GM12865 (cell line): ENCODE results near the gene FADS3.

Source experiments
- DNase-seq: peaks from one replicate; pipeline ENCODE4 v3.0.0; 2010; ENCODE audit warnings: low read depth
- H3K4me3 ChIP-seq: 2 replicates; pipeline ENCODE4 v1.5.1; 2011; ENCODE audit warnings: mild to moderate bottlenecking, low read depth, low read length, control low read depth
- TF ChIP-seq, protein P1 (sequence below): IDR thresholded peaks from 2 replicates; pipeline ENCODE4 v1.5.1; 2011; ENCODE audit warnings: low read length, control low read depth, low read depth, inconsistent platforms; ENCODE audit not compliant: insufficient read depth; ENCODE audit errors: missing control alignments

FADS3 gene

DNA sequence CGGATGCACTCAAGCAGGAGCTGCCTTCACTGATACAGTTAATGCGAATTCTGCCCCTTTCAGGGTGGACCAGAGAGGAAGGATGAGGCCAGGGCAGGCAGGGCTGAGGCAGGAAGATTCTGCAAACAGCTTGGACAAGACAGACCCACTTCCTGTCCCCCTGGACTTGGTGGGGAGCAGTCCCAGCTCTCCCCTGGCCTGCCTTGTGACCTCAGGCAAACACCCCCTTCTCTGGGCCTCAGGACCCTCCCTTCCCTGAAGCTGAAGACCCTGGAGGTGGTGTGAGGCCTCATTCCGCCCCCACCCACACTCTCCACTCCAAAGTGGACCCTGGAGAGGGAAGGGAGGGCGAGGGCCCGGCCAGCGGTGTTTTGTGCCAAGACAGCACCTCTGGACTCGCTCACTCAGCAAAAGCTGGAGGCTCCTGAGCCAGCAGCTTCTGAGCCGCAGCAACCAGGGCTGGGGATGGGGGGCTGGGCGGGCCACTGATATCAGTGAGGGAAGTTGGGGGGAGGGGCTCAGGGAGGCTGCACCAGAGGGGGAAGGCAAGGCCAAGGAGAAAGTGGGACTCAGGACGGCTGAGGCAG is 17.5 kb upstream of the FADS3 start:
- TF ChIP-seq, protein P1, sequence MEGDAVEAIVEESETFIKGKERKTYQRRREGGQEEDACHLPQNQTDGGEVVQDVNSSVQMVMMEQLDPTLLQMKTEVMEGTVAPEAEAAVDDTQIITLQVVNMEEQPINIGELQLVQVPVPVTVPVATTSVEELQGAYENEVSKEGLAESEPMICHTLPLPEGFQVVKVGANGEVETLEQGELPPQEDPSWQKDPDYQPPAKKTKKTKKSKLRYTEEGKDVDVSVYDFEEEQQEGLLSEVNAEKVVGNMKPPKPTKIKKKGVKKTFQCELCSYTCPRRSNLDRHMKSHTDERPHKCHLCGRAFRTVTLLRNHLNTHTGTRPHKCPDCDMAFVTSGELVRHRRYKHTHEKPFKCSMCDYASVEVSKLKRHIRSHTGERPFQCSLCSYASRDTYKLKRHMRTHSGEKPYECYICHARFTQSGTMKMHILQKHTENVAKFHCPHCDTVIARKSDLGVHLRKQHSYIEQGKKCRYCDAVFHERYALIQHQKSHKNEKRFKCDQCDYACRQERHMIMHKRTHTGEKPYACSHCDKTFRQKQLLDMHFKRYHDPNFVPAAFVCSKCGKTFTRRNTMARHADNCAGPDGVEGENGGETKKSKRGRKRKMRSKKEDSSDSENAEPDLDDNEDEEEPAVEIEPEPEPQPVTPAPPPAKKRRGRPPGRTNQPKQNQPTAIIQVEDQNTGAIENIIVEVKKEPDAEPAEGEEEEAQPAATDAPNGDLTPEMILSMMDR = no peak
- no peak for DNase-seq
- no peak overlapping the region for H3K4me3 ChIP-seq

GRCh38 chr11:61907871-61908729 is 16.8 kb upstream of the FADS3 start:
- TF ChIP-seq, protein P1 = no peak

DNA sequence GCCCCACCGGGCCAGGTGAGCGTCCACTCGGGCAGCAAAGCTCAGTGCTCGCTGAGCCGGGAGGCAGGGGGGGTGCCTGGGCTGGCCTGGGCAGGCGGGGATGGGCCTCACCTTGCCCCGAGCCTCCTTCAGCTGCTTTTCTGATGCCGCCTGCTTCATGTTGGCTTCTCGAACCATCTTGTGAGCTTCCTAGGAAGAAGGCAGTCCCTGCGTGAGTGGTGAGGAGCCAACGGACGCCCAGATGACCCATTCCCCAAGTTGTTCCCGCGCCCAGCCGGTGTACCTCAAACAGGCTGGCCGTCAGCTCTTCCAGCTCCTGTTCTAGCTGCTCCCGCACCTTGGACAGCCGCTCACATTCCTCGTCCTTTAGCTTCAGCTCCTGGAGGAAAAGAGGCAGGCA is 15.9 kb upstream of the FADS3 start:
- no peak for DNase-seq
- H3K4me3 ChIP-seq = no peak overlapping the region
- TF ChIP-seq, protein P1 = no peak

More at GRCh38 chr11:61907871-61908729, 16.8 kb upstream of the FADS3 start:
- DNase-seq = no peak
- no peak overlapping the region for H3K4me3 ChIP-seq

GRCh38 chr11:61906522-61906909 is 15.2 kb upstream of the FADS3 start:
- TF ChIP-seq, protein P1 = no peak
- DNase-seq = no peak
- no peak overlapping the region for H3K4me3 ChIP-seq

DNA sequence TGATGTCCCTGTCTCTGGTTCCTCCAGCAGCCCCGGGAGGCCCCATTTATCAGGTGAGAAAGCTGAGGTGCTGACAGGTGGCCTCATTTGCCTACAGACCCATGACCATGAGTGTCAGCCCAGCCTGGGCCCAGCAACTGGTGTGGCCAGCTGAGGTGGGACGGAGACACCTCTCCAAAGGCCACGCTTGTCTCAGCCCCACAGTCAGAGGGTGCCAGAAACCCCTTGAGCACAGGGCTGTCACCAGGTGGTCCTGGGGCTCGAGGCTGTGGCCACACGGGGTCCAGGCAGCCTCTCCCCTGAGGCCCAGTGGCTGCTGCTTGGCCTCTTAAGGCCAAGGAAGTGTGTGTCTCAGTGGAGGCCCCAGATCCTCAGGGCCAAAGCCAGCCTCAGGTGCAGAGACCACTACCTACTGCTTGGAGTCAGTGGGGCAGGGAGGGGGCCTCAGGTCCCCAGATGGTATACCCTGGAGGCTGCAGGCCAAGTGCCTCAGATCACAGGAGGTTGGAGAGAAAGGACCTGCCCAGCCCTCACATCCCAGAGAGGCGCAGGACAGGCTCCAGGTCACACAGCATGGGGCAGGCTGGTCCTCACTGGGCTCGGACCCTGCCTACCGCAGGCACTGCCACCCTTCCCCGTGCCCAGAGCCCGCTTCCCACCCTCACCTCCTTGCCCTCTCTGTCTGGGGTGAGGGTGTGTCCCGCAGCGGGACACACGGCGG is 14.6 kb upstream of the FADS3 start:
- TF ChIP-seq, protein P1 = no peak
- H3K4me3 ChIP-seq = no peak overlapping the region
- DNase-seq = no peak

DNA sequence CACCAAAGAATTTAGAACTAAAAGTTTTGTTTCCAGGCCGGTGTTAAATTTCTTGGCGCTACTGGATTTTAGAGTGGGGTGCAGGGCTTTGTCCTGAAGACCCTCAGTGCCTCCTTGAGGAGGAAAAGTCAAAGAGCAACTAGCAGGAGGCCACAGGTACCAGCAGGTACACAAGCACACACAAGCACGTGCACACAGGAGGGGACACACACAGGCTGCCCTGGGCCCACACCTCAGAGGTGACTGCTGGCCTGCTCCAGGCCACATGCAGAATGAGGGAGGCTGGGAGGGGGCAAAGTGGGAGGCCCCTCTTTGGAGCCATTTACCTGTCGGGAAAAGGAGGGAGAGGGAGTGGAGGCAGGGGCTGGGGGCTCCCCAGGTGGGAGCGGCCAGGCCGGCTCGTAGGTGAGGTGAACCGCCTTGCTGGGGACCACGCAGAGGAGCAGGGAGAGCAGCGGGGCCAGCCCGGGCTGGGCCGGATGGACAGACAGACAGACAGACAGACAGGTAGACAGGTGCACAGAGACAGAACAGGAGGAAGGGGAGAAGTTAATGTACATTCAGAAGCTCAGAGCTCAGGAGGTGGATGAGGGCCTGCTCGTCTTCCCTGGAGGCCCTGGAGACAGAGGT is 13.8 kb upstream of the FADS3 start:
- TF ChIP-seq, protein P1 = no peak
- no peak for DNase-seq
- no peak overlapping the region for H3K4me3 ChIP-seq
